ENCODE data around the gene CAMTA1. TPM values are rescaled to one million over a fixed set of nuclear protein-coding genes. Genes with fewer than 3 reads are reported as not detected.

Gene CAMTA1
- total and polyA plus RNA-seq, 4 donors, result 18.0 to 93.5 (median 35.8) TPM

- Histone ChIP-seq H3K9ac (ENCODE audit: low read depth in 1 of 2, low read length in 2 of 2) (no peak overlapping the region), H3K4me1 (ENCODE audit: control insufficient read depth in 4 of 4, insufficient read depth in 4 of 4, low read length in 3 of 4) (peaks cover 0 to 2% (median 0%) of the 10 kb centered on the region in 4 donors), H3K9me3 (ENCODE audit: control insufficient read depth in 4 of 4, low read length in 3 of 4) (no peaks in the 10 kb centered on the region), H3K4me3 (ENCODE audit: low read depth in 1 of 3, low read length in 3 of 3) (no peak overlapping the region), H3K27me3 (ENCODE audit: control insufficient read depth in 4 of 4, insufficient read depth in 4 of 4, low read length in 3 of 4) (no peaks in the 10 kb centered on the region), H3K27ac (ENCODE audit: low read depth in 1 of 2, low read length in 2 of 2) (no peak overlapping the region), H3K36me3 (ENCODE audit: control insufficient read depth in 4 of 4, insufficient read depth in 3 of 4, low read depth in 1 of 4, low read length in 3 of 4) (no peaks in the 10 kb centered on the region)
- no peak for DNase-seq (ENCODE audit: low spot score)
- no peak for TF ChIP-seq TAF1 (conservative IDR thresholded peaks at IDR 0.05)
- no peak for TF ChIP-seq GABPA (IDR thresholded peaks at IDR 0.05 in 1 of 2, conservative IDR thresholded peaks at IDR 0.05 in 1 of 2)
- TF ChIP-seq HNF4G (IDR thresholded peaks at IDR 0.05), result no peak
- TF ChIP-seq NR2F2 (IDR thresholded peaks at IDR 0.05), result no peak
- no peak for TF ChIP-seq FOXA2 (IDR thresholded peaks at IDR 0.05)
- no peak for TF ChIP-seq JUND (IDR thresholded peaks at IDR 0.05)
- no peak for TF ChIP-seq RXRA (IDR thresholded peaks at IDR 0.05)
- no peak for TF ChIP-seq FOXA1 (IDR thresholded peaks at IDR 0.05)
- no peak for TF ChIP-seq YY1 (IDR thresholded peaks at IDR 0.05)
- TF ChIP-seq HNF4A (conservative IDR thresholded peaks at IDR 0.05), result no peak
- TF ChIP-seq, protein P1, sequence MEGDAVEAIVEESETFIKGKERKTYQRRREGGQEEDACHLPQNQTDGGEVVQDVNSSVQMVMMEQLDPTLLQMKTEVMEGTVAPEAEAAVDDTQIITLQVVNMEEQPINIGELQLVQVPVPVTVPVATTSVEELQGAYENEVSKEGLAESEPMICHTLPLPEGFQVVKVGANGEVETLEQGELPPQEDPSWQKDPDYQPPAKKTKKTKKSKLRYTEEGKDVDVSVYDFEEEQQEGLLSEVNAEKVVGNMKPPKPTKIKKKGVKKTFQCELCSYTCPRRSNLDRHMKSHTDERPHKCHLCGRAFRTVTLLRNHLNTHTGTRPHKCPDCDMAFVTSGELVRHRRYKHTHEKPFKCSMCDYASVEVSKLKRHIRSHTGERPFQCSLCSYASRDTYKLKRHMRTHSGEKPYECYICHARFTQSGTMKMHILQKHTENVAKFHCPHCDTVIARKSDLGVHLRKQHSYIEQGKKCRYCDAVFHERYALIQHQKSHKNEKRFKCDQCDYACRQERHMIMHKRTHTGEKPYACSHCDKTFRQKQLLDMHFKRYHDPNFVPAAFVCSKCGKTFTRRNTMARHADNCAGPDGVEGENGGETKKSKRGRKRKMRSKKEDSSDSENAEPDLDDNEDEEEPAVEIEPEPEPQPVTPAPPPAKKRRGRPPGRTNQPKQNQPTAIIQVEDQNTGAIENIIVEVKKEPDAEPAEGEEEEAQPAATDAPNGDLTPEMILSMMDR (IDR thresholded peaks at IDR 0.05; ENCODE audit: low read depth, low read length, missing input control), result no peak
- no peak for TF ChIP-seq SP1 (IDR thresholded peaks at IDR 0.05)
- no peak for TF ChIP-seq RAD21 (IDR thresholded peaks at IDR 0.05)
- no peak for TF ChIP-seq EGR1 (IDR thresholded peaks at IDR 0.05; ENCODE audit: low read depth in 2 of 2)
- TF ChIP-seq, protein P2, sequence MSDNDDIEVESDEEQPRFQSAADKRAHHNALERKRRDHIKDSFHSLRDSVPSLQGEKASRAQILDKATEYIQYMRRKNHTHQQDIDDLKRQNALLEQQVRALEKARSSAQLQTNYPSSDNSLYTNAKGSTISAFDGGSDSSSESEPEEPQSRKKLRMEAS (IDR thresholded peaks at IDR 0.05), result no peak
- TF ChIP-seq, protein P3, sequence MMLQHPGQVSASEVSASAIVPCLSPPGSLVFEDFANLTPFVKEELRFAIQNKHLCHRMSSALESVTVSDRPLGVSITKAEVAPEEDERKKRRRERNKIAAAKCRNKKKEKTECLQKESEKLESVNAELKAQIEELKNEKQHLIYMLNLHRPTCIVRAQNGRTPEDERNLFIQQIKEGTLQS (IDR thresholded peaks at IDR 0.05), result no peak
- TF ChIP-seq, protein P4, sequence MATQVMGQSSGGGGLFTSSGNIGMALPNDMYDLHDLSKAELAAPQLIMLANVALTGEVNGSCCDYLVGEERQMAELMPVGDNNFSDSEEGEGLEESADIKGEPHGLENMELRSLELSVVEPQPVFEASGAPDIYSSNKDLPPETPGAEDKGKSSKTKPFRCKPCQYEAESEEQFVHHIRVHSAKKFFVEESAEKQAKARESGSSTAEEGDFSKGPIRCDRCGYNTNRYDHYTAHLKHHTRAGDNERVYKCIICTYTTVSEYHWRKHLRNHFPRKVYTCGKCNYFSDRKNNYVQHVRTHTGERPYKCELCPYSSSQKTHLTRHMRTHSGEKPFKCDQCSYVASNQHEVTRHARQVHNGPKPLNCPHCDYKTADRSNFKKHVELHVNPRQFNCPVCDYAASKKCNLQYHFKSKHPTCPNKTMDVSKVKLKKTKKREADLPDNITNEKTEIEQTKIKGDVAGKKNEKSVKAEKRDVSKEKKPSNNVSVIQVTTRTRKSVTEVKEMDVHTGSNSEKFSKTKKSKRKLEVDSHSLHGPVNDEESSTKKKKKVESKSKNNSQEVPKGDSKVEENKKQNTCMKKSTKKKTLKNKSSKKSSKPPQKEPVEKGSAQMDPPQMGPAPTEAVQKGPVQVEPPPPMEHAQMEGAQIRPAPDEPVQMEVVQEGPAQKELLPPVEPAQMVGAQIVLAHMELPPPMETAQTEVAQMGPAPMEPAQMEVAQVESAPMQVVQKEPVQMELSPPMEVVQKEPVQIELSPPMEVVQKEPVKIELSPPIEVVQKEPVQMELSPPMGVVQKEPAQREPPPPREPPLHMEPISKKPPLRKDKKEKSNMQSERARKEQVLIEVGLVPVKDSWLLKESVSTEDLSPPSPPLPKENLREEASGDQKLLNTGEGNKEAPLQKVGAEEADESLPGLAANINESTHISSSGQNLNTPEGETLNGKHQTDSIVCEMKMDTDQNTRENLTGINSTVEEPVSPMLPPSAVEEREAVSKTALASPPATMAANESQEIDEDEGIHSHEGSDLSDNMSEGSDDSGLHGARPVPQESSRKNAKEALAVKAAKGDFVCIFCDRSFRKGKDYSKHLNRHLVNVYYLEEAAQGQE (IDR thresholded peaks at IDR 0.05), result no peak
- WGBS, result 75% methylated on average over 8 of the region's 8 CpGs
Observed at GRCh38 chr1:7039590-7040220, 254.5 kb downstream of the CAMTA1 start.

GRCh38 chr1:7040969-7041695 is 255.9 kb downstream of the CAMTA1 start:
- no peaks in the 10 kb centered on the region for H3K36me3 ChIP-seq (ENCODE audit: control insufficient read depth in 4 of 4, insufficient read depth in 3 of 4, low read depth in 1 of 4, low read length in 3 of 4)
- 83% methylated on average over 16 of the region's 16 CpGs for WGBS
- no peak overlapping the region for H3K9ac ChIP-seq (ENCODE audit: low read depth in 1 of 2, low read length in 2 of 2)
- H3K27ac ChIP-seq (ENCODE audit: low read depth in 1 of 2, low read length in 2 of 2), result no peak overlapping the region
- H3K9me3 ChIP-seq (ENCODE audit: control insufficient read depth in 4 of 4, low read length in 3 of 4), result no peaks in the 10 kb centered on the region
- no peak for DNase-seq (ENCODE audit: low spot score)
- H3K4me3 ChIP-seq (ENCODE audit: low read depth in 1 of 3, low read length in 3 of 3), result no peak overlapping the region
- H3K27me3 ChIP-seq (ENCODE audit: control insufficient read depth in 4 of 4, insufficient read depth in 4 of 4, low read length in 3 of 4), result no peaks in the 10 kb centered on the region
- peaks cover 0 to 2% (median 0%) of the 10 kb centered on the region in 4 donors for H3K4me1 ChIP-seq (ENCODE audit: control insufficient read depth in 4 of 4, insufficient read depth in 4 of 4, low read length in 3 of 4)
- TF ChIP-seq FOXA2 (IDR thresholded peaks at IDR 0.05) (no peak), TAF1 (conservative IDR thresholded peaks at IDR 0.05) (no peak), RXRA (IDR thresholded peaks at IDR 0.05) (no peak), GABPA (IDR thresholded peaks at IDR 0.05 in 1 of 2, conservative IDR thresholded peaks at IDR 0.05 in 1 of 2) (no peak), YY1 (IDR thresholded peaks at IDR 0.05) (no peak), RAD21 (IDR thresholded peaks at IDR 0.05) (no peak), HNF4A (conservative IDR thresholded peaks at IDR 0.05) (no peak), EGR1 (IDR thresholded peaks at IDR 0.05; ENCODE audit: low read depth in 2 of 2) (no peak), NR2F2 (IDR thresholded peaks at IDR 0.05) (no peak)
- TF ChIP-seq, protein P2 (IDR thresholded peaks at IDR 0.05), result no peak
- TF ChIP-seq, protein P1 (IDR thresholded peaks at IDR 0.05; ENCODE audit: low read depth, low read length, missing input control), result no peak
- TF ChIP-seq, protein P3 (IDR thresholded peaks at IDR 0.05), result no peak

Measured in liver (tissue), 9 donors.